MM.1S (cell line): ENCODE measurements around the gene FAM219A.

Experiments used
- DNase-seq: peaks from one replicate; pipeline ENCODE4 v3.0.0-alpha.2; 2015
- H2AFZ ChIP-seq: fragments of 300-600 bp; sonication (generic); 2 replicates; pipeline ENCODE4 v1.6.0; 2016; ENCODE audit warnings: antibody characterized with exemption, low read length
- H3F3A ChIP-seq: fragments of 300-600 bp; sonication (generic); 2 replicates; pipeline ENCODE4 v1.6.1; 2016; ENCODE audit warnings: mild to moderate bottlenecking, antibody characterized with exemption, low read length, moderate library complexity, mixed read lengths; ENCODE audit not compliant: insufficient read depth
- H3K27ac ChIP-seq: fragments of 300-600 bp; sonication (generic); 2 replicates; pipeline ENCODE4 v1.5.1; 2016; ENCODE audit warnings: mild to moderate bottlenecking, low read length
- H3K27me3 ChIP-seq: fragments of 300-600 bp; sonication (generic); replicated peaks from 2 replicates; pipeline ENCODE4 v1.6.0; 2016; ENCODE audit warnings: low read length; ENCODE audit not compliant: insufficient read depth
- H3K36me3 ChIP-seq: fragments of 300-600 bp; sonication (generic); replicated peaks from 2 replicates; pipeline ENCODE4 v1.6.1; 2016; ENCODE audit warnings: mild to moderate bottlenecking, low read length, mixed read lengths; ENCODE audit not compliant: insufficient read depth
- H3K4me1 ChIP-seq: fragments of 300-600 bp; sonication (generic); 2 replicates; pipeline ENCODE4 v1.6.1; 2016; ENCODE audit warnings: low read length, mixed read lengths
- H3K4me2 ChIP-seq: fragments of 300-600 bp; sonication (generic); 2 replicates; pipeline ENCODE4 v1.6.0; 2016; ENCODE audit warnings: low read depth, low read length
- H3K4me3 ChIP-seq: fragments of 300-600 bp; sonication (generic); 2 replicates; pipeline ENCODE4 v1.5.1; 2016; ENCODE audit warnings: low read length, mixed read lengths
- H3K79me2 ChIP-seq: fragments of 300-600 bp; sonication (generic); 2 replicates; pipeline ENCODE4 v1.6.1; 2016; ENCODE audit warnings: mixed run types, low read length, mixed read lengths
- H3K9ac ChIP-seq: fragments of 300-600 bp; sonication (generic); 2 replicates; pipeline ENCODE4 v1.6.1; 2016; ENCODE audit warnings: low read length, mixed read lengths
- H3K9me2 ChIP-seq: fragments of 300-600 bp; sonication (generic); replicated peaks from 2 replicates; pipeline ENCODE4 v1.6.1; 2016; ENCODE audit warnings: mild to moderate bottlenecking, low read length, mixed read lengths; ENCODE audit not compliant: insufficient read depth
- H3K9me3 ChIP-seq: fragments of 300-600 bp; sonication (generic); replicated peaks from 2 replicates; pipeline ENCODE4 v1.6.1; 2016; ENCODE audit warnings: mild to moderate bottlenecking, low read length, mixed read lengths; ENCODE audit not compliant: insufficient read depth
- H4K20me1 ChIP-seq: fragments of 300-600 bp; sonication (generic); 2 replicates; pipeline ENCODE4 v1.6.1; 2016; ENCODE audit warnings: mild to moderate bottlenecking, low read length, moderate library complexity, mixed read lengths; ENCODE audit not compliant: insufficient read depth
- EZH2 ChIP-seq: fragments of 300-600 bp; sonication (generic); optimal IDR thresholded peaks from 2 replicates; pipeline ENCODE3; 2017; ENCODE audit warnings: low read depth, mild to moderate bottlenecking, antibody characterized with exemption, low read length, mixed read lengths
- EZH2phosphoT487 ChIP-seq: fragments of 300-600 bp; sonication (generic); IDR thresholded peaks from 2 replicates; pipeline ENCODE4 v1.6.1; 2018; ENCODE audit warnings: antibody characterized with exemption, low read length
- TF ChIP-seq, protein P1 (sequence below): fragments of 300-600 bp; sonication (generic); IDR thresholded peaks from 2 replicates; pipeline ENCODE4 v1.5.1; 2016; ENCODE audit warnings: antibody characterized with exemption, low read length, mixed read lengths

Gene FAM219A

DNA sequence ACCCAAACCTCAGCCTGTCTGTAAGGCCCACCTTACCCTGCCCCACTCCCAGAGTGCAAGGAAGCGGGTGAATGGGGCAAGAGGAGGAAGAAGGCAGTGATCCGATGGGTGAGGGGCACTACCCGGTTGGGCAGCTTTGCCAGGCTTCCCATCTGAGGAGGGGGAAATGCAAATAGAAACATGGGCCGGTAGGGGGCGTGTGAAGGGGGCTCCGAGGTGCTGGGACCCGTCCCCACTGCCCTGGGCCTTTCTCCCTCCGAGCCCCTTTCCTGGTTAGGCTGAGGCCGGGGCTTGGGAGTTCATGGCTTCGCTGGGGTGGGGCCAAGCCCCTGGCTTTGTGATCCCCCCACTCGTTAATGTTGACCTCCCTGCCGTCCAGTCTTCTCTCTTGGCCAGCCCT lies 58.1 kb downstream of the FAM219A start:
- Histone ChIP-seq H3K79me2 (no peaks in the 10 kb centered on the region), H3K9me2 (no peaks in the 10 kb centered on the region), H3F3A (no peaks in the 10 kb centered on the region), H3K9ac (no peak overlapping the region), H3K4me1 (no peaks in the 10 kb centered on the region), H4K20me1 (no peaks in the 10 kb centered on the region), H3K4me3 (no peak overlapping the region), H3K27me3 (no peaks in the 10 kb centered on the region), H3K9me3 (no peaks in the 10 kb centered on the region), H3K4me2 (no peak overlapping the region), H3K27ac (no peak overlapping the region), H2AFZ (no peak overlapping the region), H3K36me3 (no peaks in the 10 kb centered on the region)
- TF ChIP-seq EZH2 (no peak), EZH2phosphoT487 (no peak)
- TF ChIP-seq, protein P1, sequence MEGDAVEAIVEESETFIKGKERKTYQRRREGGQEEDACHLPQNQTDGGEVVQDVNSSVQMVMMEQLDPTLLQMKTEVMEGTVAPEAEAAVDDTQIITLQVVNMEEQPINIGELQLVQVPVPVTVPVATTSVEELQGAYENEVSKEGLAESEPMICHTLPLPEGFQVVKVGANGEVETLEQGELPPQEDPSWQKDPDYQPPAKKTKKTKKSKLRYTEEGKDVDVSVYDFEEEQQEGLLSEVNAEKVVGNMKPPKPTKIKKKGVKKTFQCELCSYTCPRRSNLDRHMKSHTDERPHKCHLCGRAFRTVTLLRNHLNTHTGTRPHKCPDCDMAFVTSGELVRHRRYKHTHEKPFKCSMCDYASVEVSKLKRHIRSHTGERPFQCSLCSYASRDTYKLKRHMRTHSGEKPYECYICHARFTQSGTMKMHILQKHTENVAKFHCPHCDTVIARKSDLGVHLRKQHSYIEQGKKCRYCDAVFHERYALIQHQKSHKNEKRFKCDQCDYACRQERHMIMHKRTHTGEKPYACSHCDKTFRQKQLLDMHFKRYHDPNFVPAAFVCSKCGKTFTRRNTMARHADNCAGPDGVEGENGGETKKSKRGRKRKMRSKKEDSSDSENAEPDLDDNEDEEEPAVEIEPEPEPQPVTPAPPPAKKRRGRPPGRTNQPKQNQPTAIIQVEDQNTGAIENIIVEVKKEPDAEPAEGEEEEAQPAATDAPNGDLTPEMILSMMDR, result no peak
- no peak for DNase-seq

DNA sequence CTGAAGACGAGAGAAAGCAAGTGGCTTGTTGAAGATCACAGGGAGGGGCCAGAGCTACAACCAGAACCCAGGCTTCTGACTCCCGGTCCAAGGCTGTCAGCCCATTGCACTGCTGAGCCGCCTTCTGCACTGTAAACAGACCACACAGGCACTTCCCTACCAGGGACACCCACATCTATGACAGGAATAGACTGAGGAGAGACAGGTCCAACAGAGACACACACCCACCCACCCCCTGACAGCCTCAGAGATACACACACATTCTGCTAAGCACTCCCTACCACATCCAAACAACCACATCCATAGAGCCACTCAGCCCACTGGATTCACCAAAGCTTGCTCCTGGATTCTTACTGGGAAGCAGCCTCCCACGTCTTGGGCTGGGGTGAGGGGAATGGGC lies 58.6 kb downstream of the FAM219A start:
- DNase-seq, result no peak
- no peaks in the 10 kb centered on the region for H3K9me3 ChIP-seq
- H2AFZ ChIP-seq, result no peak overlapping the region
- no peaks in the 10 kb centered on the region for H3K9me2 ChIP-seq
- H3K9ac ChIP-seq, result no peak overlapping the region
- no peaks in the 10 kb centered on the region for H4K20me1 ChIP-seq
- H3K27me3 ChIP-seq, result no peaks in the 10 kb centered on the region
- H3K27ac ChIP-seq, result no peak overlapping the region
- H3K36me3 ChIP-seq, result no peaks in the 10 kb centered on the region
- no peak for TF ChIP-seq EZH2phosphoT487
- TF ChIP-seq, protein P1, result no peak
- TF ChIP-seq EZH2, result no peak
- no peak overlapping the region for H3K4me3 ChIP-seq
- no peaks in the 10 kb centered on the region for H3K79me2 ChIP-seq
- no peaks in the 10 kb centered on the region for H3F3A ChIP-seq
- H3K4me1 ChIP-seq, result no peaks in the 10 kb centered on the region
- no peak overlapping the region for H3K4me2 ChIP-seq

DNA sequence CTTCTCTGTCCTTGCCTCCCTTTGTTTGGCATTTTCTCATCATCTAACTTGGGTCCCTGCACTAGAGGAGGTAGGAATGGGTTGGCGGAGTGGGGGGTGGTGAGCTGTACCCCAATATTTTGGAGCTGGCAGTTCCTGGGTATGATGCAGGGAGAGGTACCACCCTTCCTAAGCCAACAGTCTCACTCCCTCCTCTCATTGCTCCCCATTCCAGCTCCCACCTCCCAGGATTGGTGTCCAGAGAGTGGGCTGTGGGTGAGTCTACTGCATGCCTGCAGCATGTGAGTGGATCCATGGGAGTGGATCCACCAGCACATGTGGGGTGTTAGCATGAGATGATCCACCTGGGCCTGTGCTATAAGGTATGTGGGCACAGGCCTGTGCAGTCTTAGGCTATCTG lies 59.5 kb downstream of the FAM219A start:
- no peaks in the 10 kb centered on the region for H3K36me3 ChIP-seq
- no peak overlapping the region for H3K4me3 ChIP-seq
- H2AFZ ChIP-seq, result no peak overlapping the region
- no peak overlapping the region for H3K4me2 ChIP-seq
- no peaks in the 10 kb centered on the region for H3K9me2 ChIP-seq
- no peaks in the 10 kb centered on the region; the same call in 1 of the 2 replicates for H3F3A ChIP-seq
- no peaks in the 10 kb centered on the region for H4K20me1 ChIP-seq
- no peak for DNase-seq
- no peaks in the 10 kb centered on the region for H3K4me1 ChIP-seq
- no peaks in the 10 kb centered on the region for H3K27me3 ChIP-seq
- H3K79me2 ChIP-seq, result no peaks in the 10 kb centered on the region
- H3K27ac ChIP-seq, result no peak overlapping the region
- no peaks in the 10 kb centered on the region for H3K9me3 ChIP-seq
- TF ChIP-seq, protein P1, result no peak
- TF ChIP-seq EZH2 (no peak), EZH2phosphoT487 (no peak)
- no peak overlapping the region for H3K9ac ChIP-seq
